ENCODE results near the gene ZBTB20.
A peak's percentile ranks its signal among the peaks of the same experiment; 100 is the strongest.

ZBTB20 gene

DNA sequence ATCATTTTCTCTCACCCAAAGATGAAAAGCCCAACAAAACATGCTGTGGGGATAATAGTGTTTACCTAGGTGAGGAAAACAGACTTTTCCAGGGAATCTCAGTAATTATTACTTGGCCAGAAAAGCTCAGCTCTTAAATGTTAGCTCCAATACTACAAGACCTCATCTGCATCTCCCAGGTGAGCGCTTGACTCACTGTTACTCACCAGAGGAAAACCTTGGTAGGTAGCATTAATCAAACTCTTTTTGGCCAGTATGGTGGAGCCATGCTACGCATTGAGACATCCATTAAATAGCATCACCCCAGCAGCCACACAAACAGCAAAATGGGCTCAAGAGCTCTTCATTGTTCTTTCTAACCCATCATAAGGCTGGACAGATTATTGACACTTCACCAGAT lies 754.3 kb downstream of the ZBTB20 start:
- no peak for DNase-seq

DNA sequence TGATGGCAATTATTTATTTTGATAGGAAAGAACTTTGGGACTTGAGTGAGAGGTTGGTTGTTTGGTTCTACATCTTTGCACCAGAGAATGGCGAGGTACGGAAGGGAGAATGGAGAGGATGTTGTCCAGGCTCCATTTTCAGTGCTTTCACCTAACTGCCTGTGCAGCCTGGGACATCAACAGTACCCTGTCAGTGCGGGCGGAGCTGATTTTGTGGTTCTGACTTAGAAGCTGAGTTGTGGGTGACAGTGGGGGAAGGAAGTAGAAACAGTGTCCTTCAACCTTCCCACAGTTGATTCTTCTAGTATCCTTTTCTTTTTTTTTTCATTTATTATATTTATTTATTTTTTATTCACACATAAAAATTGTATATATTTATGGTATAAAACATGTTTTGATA lies 757.9 kb downstream of the ZBTB20 start:
- no peak for DNase-seq

DNA sequence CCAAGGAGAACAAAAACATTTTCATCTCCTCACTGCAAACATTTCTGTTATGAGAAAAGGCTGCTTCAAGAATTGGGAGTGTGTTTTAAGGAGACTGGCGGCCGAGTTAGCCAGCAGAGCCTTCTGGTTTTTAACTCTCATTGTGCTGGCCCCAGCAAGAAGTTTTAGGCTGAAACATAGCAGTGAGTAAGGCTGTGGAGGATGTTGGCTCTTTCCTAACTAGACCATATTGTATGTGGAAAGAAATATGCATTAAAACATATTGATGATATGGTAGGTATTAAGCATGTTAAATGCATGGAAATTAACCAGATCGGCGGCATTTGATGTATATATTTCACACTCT lies 762.6 kb downstream of the ZBTB20 start:
- DNase-seq = no peak

DNA sequence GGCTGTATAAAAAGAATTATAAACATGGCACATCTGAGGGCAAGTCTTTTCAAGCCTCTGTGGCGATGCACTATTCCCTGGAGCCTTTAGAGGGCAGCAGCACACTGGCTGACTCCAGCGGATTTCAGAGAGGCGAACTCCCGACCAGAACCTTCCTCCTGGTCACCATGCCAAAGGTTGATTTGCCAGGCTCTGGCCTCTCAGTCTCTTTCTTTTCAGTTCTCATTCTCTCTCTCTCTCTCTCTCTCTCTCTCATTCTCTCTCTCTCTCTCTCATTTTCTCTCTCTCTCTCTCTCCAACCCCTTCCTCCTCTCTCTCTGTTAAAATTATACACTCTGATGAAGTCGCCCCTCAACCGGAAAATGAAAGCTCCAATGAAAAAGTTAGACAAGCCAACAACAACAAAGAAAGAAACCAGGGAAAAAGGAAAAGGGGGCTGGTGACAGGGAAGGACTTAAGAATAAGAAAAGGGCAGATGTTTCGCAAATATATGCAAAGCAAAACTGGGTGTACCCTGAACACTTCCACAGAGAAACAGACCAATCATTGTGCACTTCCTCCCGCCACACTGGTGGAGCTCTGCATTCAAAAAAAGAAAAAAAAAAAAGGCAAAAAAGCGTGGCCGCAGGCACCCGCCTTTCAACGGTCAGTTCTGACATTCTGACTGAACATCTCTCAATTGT lies 763.1 kb downstream of the ZBTB20 start:
- DNase-seq = peak; percentile 45 to 53

DNA sequence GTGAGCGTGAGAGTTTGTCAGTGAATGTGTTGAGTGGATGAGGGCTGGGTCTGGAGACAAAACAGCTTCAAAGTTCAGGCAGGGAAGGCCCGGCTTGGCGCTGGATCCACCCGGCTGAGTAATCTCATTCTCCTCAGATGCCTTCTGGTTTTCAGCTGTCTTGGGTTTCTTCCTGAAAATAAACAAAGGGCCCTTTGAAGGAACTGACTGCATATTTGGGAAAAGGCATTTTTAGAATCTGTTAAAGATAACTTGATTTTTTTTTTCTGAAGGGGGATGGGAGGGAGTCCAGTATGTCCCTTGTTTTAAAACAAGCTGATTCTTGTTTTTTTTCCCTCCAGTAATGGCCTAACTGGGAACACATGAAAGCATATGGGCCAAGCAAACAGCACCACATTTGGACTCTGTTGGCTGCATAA lies 766.8 kb downstream of the ZBTB20 start:
- DNase-seq = no peak

DNA sequence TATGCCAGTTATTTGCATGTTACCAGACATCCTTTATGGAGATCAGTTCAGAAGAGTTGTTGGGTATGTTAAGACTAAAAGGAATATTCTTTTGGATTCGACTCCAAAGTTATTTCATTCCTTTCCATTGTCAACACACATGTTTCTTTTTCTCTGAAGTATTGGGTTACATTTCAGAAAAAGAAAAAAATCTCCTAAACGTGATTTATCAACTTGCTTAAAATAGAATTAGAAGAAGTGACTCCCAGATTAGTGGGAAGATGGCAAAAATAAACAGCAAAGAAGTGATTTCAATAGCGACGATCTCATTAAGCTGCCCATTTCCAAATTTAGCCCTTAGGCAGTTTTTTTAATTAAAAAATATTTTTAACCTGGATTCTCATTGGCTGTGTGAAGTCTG lies 767.8 kb downstream of the ZBTB20 start:
- DNase-seq = no peak

DNA sequence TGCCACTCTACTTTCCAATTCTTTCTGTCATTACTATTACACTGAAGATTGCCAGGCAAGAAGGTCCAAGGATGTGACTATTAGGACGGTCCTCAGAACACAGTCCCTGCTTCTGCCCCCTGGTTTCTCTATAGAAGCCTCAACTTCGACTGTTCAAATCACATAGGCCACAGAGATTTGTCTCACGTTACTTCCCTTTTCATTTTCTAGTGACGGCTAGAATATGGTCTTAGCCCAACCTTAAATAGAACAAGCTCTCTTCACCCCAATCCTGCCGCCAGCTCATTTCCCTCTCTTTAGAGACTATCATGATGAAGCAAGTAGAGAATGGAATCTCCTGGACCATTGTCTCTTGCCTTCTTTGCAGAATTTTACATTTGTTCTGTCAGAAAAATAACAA lies 768.3 kb downstream of the ZBTB20 start:
- no peak for DNase-seq

DNA sequence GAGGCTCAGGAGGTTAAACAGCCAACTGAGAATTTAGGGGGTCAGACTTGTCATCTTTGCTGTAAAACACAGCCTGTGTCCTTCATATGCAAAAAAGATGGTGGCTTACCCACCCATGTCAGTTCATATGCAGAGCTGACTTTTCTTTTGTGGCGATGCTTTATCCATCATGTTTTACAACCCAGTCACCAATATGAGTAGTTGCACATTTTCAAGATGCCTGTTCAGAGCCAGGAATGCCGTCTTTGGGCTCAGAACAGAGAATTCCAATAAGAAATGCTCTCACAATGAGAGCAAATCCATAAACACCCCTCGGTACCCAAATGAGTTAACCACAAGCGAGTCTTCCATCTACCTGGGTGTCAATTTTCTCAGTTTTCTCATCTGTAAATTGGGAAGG lies 769.7 kb downstream of the ZBTB20 start:
- DNase-seq = no peak

DNA sequence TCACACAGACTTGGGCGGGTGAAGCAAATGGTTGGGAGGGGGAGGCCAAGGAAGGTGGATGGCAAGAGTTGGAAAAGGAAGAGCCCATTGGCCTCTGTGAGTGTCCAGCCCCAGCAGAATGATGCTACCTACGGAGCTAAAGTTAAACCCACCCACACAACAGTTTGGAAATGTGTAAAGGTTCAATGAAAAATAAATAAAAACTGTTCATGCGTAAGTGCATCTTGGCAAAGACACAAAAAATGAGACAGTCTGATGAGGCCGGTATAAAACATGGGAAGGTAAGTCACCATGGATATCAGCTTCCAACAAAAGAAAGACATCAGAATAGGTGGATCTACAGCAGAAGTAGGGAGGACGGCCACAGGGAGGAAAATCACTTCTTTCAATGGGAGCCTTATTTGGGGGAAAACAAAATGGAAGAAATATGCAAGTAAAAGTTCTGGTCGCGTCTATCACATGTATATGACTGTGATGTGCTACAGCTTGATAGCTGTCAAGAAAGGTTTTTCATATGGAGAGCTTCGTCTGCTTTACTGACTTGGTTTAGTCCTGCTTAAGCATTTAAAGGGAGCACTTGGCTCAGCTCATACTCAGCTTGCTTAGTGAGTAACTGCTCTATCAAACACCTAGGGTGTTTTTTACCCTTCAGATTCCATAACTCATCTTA lies 770.4 kb downstream of the ZBTB20 start:
- DNase-seq = no peak

DNA sequence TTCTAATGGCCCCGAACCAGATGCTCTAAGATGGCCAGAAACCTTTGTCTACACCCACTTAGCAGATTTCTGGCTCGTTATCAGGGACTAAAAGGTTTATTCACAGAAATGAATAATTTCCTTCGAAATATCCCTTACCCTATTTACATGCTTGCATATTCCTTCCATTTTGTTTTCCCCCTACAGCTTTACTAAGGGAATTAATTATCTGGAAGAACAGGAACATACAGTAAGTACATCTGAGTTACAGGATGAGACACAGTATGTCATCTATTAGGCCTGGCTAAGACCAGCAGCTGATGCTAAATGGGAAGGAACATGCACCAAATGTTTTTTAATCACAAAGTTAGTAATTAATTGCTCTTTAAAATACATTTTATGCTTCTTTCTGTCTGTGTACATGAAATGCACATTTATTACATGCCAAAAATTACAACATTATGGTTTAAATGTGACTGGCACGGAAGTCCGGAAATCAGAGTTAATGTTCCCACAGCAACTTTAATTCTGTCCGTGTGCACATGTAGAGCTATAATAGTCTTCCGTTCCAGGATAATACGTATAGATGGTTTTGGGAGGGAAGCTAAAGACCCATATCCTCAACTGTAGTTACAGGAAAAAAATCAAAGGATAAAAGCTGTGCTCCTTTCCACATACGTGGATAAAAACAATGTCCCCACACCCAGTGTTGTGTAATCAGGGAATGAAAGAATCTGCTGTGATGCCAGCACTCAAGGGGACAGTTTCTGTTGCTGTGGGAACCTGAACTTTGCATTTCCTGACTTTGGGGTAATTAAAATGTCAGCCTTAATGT lies 771.3 kb downstream of the ZBTB20 start:
- no peak for DNase-seq

DNA sequence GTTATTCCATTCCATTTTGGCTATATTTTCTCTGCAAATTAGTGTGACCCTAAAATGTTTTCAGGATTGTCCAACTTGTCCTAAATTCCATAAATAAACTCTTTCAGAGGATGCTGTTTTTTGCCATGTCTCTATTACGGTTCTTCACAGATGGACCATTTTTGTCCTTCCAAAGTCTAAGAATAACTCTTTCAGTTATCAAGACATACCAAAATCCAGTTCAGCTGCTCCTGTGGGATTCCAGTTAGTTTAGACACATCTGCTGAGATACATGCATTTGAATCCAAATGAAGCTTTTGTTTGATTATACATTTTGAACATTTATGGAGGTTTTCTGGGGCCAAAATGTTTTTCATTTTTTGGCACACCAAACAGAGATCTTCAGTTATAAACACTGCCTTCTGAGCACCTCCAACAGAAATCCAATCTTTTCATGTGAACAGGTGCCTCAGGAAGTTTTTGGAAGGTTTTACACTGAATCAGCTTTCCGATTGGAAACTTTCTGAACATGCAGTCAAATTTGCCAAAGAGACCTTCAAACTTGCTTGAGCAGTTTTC lies 772.6 kb downstream of the ZBTB20 start:
- DNase-seq = no peak

DNA sequence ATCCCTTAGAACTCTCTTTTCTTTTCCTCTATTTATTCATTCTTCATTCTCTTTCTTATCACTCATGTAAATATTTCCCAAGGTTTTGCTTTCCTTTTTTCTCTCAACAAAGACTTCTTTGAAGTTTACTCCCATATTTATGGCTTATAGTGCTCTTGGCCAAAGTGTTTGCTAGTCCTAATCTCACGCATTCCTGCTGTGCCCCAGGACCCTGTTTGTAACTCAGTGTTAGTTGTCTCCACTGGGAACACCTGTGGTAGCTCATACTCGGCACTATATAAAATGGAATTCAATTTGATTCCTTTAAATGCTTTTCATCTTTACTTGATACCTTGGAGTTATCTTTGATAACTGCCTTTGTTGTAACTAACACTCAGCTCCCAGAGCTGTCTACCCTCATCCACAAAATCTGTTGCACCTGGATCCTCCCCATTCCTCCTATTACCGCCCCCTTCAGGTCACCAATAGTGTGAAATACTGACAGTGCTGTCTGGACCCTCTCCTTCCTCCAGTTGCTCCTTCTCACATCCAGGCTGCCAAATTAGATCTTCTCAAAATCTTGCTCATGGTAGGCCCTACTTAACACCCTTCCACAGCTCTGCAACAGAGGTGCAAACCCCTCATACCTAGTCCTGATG lies 776.4 kb downstream of the ZBTB20 start:
- no peak for DNase-seq

DNA sequence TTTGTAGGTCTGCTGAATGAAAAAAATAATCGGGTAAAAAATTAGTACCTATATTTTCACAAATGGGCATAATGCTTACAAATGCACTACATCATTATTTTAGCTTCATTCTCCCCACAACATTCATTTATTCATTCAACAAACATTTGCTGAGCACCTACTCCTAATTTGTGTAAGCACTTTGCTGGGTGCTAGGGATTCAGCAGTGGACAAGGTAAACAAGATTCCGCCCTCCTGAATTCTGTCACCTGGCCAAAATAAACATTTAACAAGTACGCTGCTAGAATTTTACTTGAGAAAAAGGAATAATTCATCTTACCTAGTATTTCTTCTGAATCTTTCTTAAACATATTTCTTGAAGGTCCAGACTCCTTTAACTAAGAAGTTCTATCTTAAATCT lies 781.2 kb downstream of the ZBTB20 start:
- peak; percentile 27 to 28 for DNase-seq

DNA sequence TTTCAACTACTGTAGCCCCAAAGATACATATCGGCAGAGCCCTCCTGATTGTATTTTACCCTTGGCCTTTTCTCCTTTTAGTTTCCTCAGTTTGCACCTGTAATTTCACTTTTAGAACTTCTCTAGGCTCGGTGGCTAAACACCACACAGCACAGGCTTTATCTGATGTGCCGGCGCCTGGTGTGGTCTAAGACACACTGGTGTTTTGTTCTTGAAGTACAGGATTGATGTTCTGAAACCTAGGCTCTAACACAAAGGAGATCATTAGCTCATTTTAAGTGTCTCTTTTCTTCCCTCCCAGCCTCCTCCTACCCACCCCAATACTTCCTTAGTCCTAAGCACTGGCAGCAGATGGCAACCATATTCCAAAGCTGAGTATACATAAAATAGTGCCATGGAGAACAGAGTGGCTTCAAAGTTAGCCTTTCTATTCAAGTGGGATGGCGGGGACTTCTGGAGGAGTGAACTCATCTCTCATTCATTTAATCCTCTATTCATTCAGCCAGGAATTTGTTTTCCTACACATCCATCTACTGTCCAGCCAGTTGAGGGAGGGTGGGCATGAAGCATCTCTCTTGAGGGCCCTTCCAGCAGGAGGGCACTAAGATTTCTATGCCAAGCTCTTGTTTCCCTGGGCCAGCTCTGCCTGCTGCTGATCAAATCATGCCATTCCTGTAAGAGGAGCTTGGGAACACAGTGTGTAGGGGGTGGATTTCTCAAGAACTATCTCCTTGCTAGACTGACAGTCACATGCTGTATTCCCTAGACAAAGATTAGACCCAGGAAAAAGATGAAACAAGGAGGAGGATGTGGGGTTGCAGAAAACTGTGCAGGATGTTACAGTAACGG lies 782.1 kb downstream of the ZBTB20 start:
- no peak for DNase-seq

DNA sequence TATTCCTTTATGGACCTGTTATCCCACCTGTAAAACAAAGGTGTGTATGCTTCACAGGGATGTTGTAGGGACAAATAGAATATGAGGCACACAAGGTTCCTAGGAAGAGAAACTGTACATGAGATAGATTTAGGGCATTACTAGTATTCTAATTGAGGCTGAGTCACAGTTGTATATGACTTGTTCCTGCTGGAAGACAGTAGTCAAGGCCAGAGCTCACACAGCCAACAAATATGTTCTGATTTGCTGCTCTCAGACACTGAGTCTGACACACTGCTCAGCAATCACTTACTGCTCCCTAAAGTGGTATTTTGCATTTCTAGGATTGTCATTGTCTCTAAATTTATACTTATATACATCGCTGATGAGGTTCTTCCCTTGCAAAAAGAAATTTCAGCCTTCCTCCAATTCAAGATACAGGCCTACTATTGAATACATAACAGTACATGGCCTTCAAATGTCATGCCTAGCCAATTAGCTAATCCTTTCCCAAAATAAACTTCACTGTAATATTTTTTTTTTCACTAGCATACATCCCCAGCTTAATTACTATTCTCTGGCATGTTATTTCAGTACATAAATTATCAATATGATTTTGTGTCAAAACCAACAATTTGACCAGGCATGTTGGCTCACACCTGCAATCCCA lies 783.4 kb downstream of the ZBTB20 start:
- no peak for DNase-seq

DNA sequence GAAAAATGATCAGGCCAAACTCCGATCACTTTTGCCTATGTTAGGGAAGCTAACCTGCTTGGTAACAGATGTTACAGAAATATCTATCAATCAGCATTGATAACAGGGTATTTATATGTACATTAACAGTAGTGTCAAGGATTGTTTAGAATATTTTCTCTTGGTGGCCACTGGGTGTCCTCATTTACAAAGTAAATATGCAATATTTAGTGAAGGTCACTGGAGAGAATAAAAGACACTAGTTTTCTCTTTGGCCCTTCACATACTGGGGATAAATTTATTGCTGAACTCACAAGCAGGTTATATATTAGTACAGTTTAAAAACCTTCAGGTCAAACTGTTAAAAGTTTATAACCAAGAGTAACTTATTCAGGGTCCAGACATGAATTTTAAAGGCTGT lies 784.3 kb downstream of the ZBTB20 start:
- DNase-seq = peak in 1 of 2 experiments; percentile 14

DNA sequence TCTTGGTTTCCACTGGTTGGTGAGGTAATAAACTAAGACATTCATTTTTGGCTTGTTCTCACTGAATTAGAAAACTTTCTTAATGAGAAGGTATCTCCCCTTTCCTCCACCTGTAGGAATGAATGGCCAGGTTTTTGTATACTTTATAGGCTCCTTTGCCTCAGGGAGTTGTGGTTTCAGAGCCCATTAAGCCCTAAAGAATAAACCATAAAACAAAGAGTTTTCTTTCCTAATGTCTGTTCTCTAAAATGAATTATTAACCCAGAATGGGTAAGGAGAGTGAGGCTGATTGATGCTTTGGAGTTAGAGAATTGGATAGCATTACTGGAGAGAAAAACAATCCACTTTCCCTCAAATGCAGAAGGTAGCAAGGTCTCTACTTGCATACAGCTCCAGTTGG lies 785.7 kb downstream of the ZBTB20 start:
- DNase-seq = no peak

DNA sequence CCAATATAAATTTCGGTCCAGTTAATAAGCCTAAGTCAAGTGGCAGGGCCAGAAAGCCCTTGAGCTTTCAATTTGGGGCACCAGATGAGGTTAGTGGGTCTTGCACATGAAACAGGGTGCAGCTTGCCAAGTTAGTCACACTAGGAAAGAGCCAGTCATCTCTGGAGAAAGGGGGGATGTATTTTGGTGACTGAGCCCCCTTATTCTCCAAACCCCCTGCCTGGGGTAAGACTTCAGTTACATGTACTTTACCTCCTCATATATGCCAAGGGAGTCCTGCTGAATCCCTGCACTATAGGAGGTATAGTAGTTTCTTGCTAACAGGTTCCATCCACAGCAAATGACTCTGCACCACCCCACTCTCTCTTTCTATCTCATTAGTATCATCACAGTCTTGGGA lies 790.6 kb downstream of the ZBTB20 start:
- no peak for DNase-seq

DNA sequence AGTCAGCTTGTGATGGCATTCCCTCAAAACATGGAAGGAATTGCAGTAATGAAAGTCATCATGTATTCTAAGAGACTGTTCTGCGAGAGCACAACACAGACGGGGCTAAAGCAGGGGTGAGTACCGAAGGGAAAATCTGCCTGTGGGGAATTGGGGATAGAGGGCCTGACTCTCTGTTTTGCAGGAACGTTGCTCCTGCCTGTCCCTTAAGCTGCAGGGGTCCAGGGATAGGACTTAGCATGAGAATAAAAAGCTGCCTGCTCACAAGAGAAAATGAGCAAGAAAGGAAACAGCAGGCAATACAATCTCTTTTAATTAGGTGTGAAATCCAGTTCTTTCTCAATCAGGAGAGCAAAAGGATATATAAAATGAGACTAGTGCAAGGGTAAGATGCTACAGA lies 791.0 kb downstream of the ZBTB20 start:
- DNase-seq = no peak

DNA sequence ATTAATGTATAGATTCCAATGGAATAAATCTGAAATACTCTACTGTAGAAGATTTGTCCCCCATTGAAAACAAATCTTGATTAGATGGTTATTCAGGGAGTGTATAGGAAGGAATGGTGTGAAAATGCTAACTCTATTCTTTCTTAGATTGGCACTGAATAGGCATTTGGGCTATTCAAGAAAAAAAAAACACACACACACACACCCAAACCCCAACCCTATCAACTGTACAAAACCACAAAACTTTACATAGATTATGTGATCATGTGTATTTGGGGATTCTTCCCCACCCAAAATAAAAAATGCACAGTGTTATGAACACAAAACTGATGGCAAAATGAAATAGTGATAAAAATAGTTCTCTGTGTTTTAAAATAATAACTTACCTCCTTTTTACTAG lies 791.4 kb downstream of the ZBTB20 start:
- no peak for DNase-seq

DNA sequence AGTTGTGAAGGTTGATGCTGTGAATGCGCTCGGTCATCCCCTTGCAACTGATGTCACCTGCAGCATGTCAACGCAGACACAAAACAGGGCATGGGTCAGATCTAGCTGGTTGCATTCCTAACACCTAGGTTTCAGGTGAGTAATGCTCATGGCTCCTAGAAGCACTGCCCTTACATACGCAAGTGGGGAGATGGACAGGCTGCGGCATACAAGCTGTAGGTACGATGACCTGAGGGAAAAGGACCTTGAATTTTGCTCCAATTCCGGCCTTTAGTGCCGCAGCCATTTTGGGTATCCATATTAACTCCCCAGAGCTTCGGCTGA lies 795.3 kb downstream of the ZBTB20 start:
- DNase-seq = no peak
